Activated T-cell treated with anti-CD3 and anti-CD28 coated beads for 1 hour (primary cell): ENCODE measurements around the gene PTGES3.
"Not testable (repeated sequence)": the region's sequence is repeated elsewhere in the genome, so short reads cannot be mapped to it uniquely, and the experiment has no call there.

ENCODE experiments used
- DNase-seq: peaks from one replicate; pipeline ENCODE4 v3.0.0-alpha.2; 2020; ENCODE audit warnings: low read depth

The PTGES3 gene, protein sequence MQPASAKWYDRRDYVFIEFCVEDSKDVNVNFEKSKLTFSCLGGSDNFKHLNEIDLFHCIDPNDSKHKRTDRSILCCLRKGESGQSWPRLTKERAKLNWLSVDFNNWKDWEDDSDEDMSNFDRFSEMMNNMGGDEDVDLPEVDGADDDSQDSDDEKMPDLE

DNA sequence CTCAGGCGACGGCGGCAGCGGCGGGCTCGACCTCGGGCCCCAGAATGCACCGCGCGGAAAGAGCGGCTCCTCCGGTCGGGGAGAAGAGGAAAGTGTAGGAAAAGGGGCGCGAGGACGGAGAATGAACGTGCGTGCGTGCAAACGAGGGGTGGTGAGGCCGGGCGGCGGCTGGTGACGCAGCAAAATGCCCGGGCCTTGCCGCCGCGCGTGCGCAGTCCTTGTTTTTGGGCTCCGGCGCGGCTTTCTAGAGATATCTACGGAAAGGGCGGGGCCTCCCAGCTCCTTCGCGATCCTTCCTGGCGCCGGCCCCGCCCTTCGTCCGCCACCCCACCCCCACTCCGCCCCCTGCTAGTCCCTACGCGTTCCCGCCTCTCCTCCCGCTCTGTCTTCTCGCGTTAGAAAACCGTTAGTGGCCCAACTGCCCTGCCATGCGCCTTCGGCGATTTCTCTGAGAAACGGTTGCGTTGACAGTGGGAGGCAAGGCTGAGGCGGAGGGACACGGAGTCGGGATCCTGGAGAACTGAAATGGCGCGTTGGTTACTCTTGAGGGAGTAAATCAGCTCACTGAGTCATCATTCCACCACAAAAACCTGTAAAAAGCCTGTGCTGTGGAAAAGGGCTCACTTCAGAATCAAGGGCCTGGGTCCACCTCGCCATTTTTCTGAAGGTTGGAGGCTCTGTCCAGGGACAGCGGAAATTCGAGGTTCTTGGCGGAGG, at the start of gene PTGES3:
PTGES3 (minus strand) TSS at position 156 of the 717 bp plus-strand sequence. CDS start 285 bp downstream, outside the sequence.
- DNase-seq: peak; percentile 97

DNA sequence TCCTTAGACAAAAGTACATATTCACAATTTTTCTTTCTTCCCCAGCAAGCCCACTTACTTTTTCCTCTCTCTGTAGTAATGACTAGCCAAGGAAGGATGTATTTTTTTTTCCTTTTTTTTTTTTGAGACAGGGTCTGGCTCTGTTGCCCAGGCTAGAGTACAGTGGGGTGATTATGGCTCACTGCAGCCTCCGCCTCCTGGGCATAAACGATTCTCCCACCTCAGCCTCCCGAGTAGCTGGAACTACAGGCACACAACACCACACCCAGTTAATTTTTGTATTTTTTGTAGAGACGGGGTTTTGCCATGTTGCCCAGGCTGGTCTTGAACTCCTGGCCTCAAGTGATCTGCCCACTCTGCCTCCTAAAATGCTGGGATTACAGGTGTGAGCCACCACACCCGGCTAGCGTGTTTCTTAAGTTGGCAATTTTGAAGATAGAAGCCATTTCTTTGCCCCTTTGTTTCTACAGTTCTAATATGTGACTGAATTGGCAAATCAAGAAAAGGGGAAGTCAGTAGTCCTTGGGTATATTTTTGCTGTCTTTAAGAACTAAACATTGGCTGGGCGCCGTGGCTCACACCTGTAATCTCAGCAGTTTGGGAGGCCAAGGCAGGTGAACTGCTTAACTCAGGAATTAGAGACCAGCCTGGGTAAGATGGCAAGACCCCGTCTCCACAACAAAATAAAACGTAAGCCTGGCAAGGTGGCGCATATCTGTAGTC, 40.2 kb upstream of the PTGES3 start:
- no peak for DNase-seq

DNA sequence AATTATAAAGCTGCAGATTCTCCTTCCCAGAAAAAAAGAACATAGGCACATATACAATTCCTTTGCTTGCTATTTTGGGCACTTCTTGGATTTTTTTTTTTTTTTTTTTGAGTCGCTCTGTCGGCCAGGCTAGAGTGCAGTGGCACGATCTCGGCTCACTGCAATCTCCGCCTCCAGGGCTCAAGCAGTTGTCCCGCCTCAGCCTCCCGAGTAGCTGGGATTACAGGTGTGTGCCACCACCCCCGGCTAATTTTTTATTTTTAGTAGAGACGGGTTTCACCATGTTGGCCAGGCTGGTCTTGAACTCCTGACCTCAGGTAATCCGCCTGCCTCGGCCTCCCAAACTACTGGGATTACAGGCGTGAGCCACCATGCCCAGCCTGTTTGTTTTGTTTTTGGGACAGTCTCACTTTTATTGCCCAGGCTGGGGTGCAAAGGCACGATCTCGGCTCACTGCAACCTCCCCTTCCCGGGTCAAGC, 38.2 kb upstream of the PTGES3 start:
- not testable (repeated sequence) for DNase-seq

DNA sequence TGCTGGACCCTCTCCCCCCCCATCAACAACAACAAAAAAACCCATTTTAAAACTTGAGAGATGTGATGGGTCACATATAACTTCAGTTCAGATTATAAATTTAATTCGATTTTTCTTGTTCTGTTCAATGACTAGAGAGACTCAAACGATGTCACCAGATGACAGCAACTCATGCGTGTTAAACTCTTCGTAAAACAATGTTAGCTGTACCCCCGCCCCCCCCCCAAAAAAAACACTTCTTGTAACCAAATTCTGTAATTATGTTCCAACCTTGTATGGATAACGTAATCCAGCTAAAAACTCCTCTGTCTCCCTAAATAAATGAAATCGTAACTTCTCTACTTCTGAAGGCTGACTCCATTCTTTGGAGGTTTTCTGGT, 37.6 kb upstream of the PTGES3 start:
- DNase-seq: no peak

DNA sequence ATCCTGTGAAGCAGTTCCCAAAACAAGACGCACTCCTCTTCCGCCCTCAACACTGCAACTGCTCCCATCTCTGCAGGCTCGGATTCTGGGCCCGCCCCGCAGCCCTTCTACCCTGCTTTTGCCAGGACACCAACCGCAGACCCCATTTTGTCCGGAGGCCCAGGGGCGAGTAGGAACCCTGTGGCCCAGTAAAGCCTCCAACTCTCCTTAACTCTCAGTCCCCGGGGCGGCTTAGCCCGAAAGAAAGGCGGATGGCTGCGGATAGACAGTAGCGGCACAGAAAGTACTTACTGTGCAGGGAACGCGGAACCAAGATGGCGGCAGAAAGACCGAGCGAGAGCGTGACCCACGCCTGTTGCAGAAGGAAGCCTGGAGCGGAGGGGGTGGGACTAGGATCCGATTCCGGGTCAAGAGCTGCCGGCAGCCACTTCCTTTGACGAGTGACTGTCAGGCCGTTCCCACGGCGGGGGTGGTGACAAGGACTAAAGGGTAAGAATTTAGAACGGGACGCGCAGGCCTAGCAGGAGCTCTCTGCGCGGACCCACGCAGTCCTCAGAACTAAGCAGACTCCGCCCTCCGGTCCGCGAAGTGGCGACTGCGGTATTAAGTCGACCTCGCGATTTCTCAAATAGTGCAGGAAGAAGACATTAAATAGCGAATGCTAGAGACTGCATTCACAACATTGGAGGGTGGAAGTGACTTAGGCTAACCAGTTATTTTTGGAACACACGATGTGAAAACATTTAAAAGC, 37.1 kb upstream of the PTGES3 start, which contains the start of gene NACA:
NACA (minus strand) TSS at position 328 of the 751 bp plus-strand sequence. CDS start 778 bp downstream, outside the sequence.
- DNase-seq: peak; percentile 93

DNA sequence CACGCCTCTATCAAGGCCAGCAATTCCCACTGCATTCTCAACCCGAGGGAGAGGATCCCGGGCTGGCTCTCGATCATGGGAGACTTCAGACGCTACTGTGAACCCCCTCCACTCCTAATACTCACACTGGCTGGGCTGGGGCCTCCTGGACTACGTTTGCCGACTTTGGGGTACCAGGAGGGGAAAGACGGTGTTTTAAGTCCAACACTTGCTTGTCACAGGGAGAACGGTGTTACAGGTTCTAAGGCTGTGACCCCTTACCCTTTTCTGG, 36.6 kb upstream of the PTGES3 start:
- DNase-seq: no peak

DNA sequence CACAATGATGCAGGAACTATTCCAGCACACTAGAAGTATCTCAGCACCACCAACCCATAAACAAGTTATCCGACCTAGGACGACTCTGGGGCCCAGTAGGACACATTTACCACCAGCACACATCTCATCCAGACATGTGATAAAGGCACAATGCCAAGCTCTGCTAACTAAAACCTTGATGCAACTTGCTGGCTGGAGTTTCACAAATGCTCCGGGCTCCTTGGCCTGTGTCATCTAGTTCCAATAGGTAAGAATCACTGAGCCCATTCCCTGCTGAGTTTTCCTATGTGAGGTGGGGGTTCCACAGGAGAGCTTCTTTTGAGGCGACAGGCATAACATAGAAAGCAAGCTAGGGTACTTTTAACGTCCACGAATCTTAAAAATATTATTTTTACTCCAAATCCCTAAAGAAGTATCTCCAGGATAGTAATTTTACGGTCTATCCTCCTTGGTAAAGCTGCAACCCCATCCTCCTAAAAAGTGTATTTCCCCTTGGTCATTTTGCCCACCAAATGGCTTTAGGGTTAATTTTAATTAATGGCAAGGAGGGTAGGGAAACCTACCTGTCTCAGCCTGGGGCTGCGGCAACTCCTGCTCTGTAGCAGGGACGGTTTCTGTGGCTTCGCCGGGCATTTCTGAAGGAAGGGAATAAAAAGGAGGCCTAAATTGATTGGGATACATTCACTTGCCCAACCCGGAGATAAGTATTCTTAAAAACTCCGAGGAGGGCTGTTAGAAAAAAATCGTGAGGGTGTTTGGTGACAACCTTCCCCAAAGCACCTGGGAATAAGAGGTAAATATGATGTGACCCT, 36.0 kb upstream of the PTGES3 start:
- no peak for DNase-seq

DNA sequence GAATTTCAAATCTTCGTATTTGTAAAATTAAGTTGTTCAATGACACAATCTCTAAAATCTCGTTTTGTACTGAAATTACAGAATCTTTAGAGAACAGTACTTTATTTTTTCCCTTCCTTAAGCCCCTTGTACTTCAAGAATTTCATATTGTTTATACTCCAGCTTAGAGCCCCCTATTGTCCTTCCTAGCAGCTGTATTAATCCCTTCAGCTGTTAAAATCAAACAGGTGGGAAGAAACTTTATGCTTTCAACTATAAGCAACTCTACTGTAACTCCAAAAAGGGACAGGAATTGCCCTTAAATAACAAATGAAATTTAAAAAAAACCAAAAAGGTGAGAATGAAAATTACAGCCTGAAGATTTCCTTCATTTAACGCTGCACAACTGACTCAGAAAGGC, 35.3 kb upstream of the PTGES3 start:
- DNase-seq: no peak

DNA sequence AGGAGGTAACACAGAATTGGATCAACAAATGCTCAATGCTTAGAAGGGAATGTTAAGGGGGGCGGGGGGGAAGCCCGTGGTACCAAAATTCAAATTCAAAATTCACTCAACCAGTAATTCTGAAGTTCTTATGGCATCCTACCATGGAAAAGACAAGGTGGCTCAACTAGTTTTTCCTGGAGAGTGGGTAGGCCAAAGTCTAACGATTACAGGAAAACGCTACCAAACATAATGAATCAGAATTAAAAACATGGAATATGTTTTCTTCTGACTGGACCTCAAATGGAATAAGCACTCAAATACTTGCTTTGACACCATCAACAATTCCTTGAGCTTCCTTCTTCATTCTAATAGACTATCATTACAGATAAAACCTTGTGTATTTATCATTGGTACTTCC, 34.7 kb upstream of the PTGES3 start:
- DNase-seq: no peak

DNA sequence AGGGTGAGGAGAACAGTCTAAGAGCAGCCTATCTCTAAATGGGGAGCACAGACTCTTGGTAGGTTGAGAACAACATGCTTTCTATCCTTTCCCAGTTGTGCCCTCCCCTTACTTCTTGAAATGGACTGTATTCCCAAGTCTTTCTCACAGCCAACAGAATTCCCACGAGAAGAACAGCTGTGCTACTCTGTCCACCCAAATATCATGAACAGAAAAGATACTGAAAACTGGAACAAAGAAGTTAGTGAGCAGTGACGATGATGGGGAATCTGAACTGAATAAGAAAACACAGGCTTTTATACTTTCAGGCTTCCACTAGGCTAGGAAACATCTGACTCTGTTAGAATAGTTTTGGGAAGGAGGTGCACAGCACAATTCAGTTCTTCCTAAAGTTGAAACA, 33.6 kb upstream of the PTGES3 start:
- no peak for DNase-seq

DNA sequence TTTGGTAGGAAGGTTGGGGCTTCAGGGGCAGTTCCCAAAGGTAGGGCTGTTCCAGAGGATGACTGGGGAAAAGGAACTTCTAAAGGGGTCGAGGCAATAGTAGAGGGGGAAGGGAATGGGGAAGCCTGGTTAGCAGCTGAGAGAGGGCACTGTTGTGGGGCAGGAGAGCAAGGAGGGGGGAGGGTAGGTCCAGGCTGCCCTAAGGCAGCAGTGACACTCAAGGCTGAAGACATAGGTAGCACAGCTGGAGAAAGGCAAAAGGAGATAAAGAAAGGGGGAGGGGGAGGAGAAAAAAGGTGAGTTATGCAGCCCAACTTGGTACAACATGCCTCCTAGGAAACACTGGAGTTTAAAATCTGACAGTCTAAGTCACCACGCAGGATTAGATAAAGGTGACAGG, 33.1 kb upstream of the PTGES3 start:
- no peak for DNase-seq

DNA sequence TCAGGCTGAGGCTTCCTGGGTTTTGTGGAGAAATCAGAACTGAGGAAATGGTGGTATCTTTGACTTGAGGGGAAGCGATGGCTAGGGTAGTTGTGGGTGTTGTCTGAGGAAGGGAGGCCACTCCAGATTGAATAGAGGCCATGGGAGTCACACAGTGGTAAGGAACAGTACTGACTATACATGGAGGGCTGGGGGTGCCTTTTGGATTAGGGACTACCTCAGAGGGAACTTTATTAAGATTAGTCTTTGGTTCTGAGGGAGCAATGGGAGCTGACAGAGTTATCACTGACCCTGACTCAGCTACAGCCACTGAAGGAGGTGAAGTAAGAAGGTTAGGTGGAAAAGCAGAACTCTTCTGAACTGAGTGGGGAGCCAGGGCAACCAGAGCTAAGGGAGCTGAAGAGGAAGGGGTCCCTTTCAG, 32.7 kb upstream of the PTGES3 start:
- no peak for DNase-seq

DNA sequence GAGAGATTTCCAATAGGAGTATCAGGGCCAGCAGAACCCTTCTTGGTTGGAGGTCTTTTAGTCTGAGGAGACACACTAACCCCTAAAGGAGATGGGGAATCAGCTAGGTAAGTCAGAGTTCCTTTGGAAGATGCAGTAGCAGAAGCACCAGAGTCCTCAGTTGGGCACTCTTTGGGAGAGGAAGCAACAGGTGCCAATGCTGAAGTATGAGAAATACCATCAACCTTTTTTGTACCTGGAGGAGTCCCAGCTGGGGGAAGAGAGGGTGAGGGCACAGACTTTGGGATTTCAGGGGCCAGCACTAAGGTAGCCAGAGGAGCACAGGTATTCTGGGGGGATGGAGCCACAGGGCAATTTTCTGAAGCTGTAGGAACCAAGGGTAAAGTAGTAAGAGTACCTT, 31.0 kb upstream of the PTGES3 start:
- no peak for DNase-seq

DNA sequence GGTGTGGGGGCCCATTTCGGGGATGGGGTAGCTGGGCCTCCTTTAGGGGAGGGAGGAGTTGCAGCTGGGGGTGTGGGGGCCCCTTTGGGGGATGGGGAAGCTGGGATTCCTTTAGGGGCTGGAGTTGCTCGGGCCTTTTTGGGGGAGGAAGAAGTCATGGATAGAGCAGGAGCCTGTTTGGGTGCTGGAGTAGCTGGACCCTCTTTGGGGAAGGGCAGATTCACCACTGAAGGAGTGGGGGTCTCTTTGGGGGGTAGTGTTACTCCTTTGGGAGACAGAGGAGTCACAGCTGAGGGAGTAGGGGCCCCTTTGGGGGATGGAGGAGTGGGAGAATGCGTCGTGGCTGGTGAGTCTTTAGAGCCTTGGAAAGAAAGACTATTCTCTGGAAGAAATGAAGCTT, 30.6 kb upstream of the PTGES3 start:
- DNase-seq: no peak

DNA sequence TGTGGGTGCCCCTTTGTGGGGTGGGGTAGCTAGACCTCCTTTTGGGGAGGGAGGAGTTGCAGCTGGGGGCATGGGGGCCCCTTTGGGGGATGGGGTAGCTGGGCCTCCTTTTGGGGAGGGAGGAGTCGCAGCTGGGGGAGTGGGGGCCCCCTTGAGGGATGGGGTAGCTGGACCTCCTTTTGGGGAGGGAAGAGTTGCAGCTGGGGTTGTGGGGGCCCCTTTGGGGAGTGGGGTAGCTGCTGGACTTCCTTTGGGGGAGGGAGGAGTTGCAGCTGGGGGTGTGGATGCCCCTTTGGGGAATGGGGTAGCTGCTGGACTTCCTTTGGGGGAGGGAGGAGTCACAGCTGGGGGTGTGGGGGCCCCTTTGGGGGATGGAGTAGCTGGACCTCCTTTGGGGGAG, 30.1 kb upstream of the PTGES3 start:
- DNase-seq: no peak

DNA sequence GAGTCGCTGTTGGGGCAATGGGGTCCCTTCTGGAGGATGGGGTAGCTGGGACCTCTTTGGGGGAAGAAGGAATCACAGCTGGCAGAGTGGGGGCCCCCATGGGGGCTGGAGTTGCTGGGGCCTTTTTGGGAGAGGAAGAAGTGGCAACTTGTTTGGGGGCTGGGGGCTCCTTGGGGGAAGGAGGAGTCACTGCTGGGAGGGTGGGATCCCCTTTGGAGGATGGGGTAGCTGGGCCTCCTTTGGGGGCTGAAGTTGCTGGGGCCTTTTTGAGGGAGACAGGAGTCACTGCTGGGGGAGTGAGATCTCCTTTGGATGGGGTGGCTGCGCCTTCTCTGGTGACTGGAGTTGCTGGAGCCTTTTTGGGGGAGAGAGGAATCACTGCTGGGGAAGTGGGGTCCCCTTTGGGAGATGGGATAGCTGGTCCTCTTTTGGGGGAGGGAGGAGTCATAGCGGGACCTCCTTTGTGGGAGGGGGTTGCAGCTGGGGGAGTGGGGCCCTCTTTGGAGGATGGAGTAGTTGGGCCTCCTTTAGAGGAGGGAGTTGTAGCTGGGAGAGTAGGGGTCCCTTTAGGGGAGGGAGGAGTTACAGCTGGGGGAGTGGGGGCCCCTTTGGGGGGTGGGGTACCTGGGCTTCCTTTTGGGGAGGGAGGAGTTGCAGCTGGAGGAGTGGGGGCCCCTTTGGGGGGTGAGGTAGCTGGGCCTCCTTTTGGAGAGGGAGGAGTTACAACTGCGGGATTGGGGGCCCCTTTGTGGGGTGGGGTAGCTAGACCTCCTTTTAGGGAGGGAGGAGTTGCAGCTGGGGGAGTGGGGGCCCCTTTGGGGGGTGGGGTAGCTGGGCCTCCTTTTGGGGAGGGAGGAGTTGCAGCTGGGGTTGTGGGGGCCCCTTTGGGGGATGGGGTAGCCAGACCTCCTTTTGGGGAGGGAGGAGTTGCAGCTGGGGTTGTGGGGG, 29.1 kb upstream of the PTGES3 start:
- DNase-seq: no peak

DNA sequence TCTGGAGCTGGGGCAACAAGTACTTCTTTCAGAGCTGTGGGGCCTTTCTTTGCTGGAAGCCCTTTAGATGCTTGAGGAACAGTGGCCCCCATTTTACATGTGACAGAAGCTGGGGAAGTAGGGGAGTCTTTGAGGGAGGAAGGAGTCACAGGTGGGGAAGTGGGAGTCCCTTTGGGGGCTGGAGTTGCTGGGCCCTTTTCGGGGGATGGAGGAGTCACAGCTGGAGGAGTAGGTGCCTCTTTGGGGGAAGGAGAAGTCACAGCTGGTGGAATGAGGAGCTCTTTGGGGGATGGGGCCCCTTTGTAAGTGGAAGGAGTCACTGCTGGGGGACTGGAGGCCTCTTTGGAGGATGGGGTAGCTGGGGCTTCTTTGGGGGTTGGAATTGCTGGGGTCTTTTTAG, 28.4 kb upstream of the PTGES3 start:
- DNase-seq: no peak

DNA sequence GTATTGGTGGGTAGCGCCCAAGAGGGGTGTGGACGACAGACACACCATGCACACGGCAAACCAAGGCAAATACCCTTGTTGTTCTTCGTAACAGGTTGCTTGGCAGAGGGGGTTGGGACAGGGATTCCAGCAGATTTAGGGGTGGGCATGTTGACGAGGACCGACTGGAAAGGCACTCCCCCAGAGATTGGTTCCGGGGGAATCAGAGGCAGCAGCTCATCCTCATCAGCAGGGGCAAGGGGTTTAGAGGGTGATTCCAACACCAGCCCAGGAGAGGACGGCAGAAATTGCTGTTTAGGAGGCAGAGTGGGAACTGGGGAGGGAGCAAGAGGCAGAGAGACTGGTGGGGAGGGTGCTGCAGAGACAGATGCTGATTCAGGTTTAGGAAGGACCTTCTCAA, 27.7 kb upstream of the PTGES3 start:
- no peak for DNase-seq

DNA sequence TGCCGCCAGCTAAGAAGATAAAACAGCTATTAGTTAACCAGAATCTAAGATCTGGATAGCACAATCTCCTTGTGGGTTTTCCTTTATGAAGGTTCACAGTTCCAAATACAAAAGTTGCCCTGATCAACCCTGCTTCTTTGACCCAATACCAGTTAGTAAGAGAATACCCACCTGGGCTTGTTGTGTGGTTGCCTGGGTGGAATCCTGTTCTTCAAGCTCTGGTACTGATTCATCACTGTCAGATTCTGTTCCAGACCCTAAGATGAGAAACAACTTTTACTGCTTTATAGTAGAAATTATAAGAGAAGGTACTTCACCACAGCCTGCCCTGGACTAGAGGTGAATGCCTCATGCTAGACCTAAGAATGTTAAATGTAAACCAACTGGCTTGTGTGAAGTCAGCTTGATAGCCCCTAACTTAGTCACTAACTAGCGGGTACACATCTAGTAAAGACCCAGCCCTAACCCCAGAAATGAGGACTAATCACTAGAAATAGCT, 26.4 kb upstream of the PTGES3 start:
- no peak for DNase-seq

DNA sequence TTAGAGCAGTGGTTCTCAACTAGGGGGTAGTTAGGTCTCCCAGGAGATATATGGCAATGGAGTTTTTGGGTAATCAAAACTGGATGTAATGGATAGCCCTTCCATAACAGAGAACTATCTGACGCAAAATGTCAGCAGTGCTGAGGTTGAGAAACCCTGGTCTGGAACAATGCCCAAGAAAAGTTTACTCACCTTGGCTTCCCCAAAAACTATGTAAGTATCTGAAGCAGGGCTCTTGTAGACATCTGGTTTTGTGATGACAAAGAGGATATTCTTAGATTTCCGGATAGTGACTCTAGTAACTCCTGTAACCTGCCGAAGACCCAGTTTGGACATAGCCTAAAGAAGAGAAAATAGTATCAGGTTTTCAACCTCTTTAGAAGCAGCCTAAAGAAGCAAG, 25.3 kb upstream of the PTGES3 start:
- DNase-seq: no peak
